HG03571 (cell line): ENCODE measurements around the gene CAST.
A peak's percentile ranks its signal among the peaks of the same experiment; 100 is the strongest.

Source experiments
- ATAC-seq: cut with Tn5 transposase; IDR thresholded peaks from one replicate; pipeline ENCODE4 v1.9.1; 2021; ENCODE audit not compliant: unreplicated experiment

Gene CAST

GRCh38 chr5:96809921-96810320 is 147.7 kb downstream of the CAST start:
- no peak for ATAC-seq

- ATAC-seq, result no peak
Observed at GRCh38 chr5:96812851-96813250, 150.7 kb downstream of the CAST start.

GRCh38 chr5:96814041-96814440 is 151.9 kb downstream of the CAST start:
- no peak for ATAC-seq

GRCh38 chr5:96816411-96816939 is 154.3 kb downstream of the CAST start:
- ATAC-seq, result peak; percentile 85

- ATAC-seq, result peak; percentile 35
Observed at GRCh38 chr5:96816991-96817390, 154.8 kb downstream of the CAST start.

- no peak for ATAC-seq
Observed at GRCh38 chr5:96817506-96817905, 155.3 kb downstream of the CAST start.

- ATAC-seq, result no peak
Observed at GRCh38 chr5:96818125-96818788, 156.1 kb downstream of the CAST start.

GRCh38 chr5:96819806-96820205 is 157.6 kb downstream of the CAST start:
- ATAC-seq, result no peak

- ATAC-seq, result no peak
Observed at GRCh38 chr5:96821260-96821916, 159.2 kb downstream of the CAST start.

- no peak for ATAC-seq
Observed at GRCh38 chr5:96822686-96823459, 160.7 kb downstream of the CAST start.

GRCh38 chr5:96823900-96824380 is 161.8 kb downstream of the CAST start:
- ATAC-seq, result peak; percentile 100
